MM.1S (cell line): Measurements from ENCODE around the gene ECPAS.
A peak's percentile ranks its signal among the peaks of the same experiment; 100 is the strongest.

Source experiments
- DNase-seq: peaks from one replicate; pipeline ENCODE4 v3.0.0-alpha.2; 2015
- H2AFZ ChIP-seq: fragments of 300-600 bp; sonication (generic); 2 replicates; pipeline ENCODE4 v1.6.0; 2016; ENCODE audit warnings: antibody characterized with exemption, low read length
- H3F3A ChIP-seq: fragments of 300-600 bp; sonication (generic); 2 replicates; pipeline ENCODE4 v1.6.1; 2016; ENCODE audit warnings: mild to moderate bottlenecking, antibody characterized with exemption, low read length, moderate library complexity, mixed read lengths; ENCODE audit not compliant: insufficient read depth
- H3K27ac ChIP-seq: fragments of 300-600 bp; sonication (generic); 2 replicates; pipeline ENCODE4 v1.5.1; 2016; ENCODE audit warnings: mild to moderate bottlenecking, low read length
- H3K27me3 ChIP-seq: fragments of 300-600 bp; sonication (generic); replicated peaks from 2 replicates; pipeline ENCODE4 v1.6.0; 2016; ENCODE audit warnings: low read length; ENCODE audit not compliant: insufficient read depth
- H3K36me3 ChIP-seq: fragments of 300-600 bp; sonication (generic); replicated peaks from 2 replicates; pipeline ENCODE4 v1.6.1; 2016; ENCODE audit warnings: mild to moderate bottlenecking, low read length, mixed read lengths; ENCODE audit not compliant: insufficient read depth
- H3K4me1 ChIP-seq: fragments of 300-600 bp; sonication (generic); 2 replicates; pipeline ENCODE4 v1.6.1; 2016; ENCODE audit warnings: low read length, mixed read lengths
- H3K4me2 ChIP-seq: fragments of 300-600 bp; sonication (generic); 2 replicates; pipeline ENCODE4 v1.6.0; 2016; ENCODE audit warnings: low read depth, low read length
- H3K4me3 ChIP-seq: fragments of 300-600 bp; sonication (generic); 2 replicates; pipeline ENCODE4 v1.5.1; 2016; ENCODE audit warnings: low read length, mixed read lengths
- H3K79me2 ChIP-seq: fragments of 300-600 bp; sonication (generic); 2 replicates; pipeline ENCODE4 v1.6.1; 2016; ENCODE audit warnings: mixed run types, low read length, mixed read lengths
- H3K9ac ChIP-seq: fragments of 300-600 bp; sonication (generic); 2 replicates; pipeline ENCODE4 v1.6.1; 2016; ENCODE audit warnings: low read length, mixed read lengths
- H3K9me2 ChIP-seq: fragments of 300-600 bp; sonication (generic); replicated peaks from 2 replicates; pipeline ENCODE4 v1.6.1; 2016; ENCODE audit warnings: mild to moderate bottlenecking, low read length, mixed read lengths; ENCODE audit not compliant: insufficient read depth
- H3K9me3 ChIP-seq: fragments of 300-600 bp; sonication (generic); replicated peaks from 2 replicates; pipeline ENCODE4 v1.6.1; 2016; ENCODE audit warnings: mild to moderate bottlenecking, low read length, mixed read lengths; ENCODE audit not compliant: insufficient read depth
- H4K20me1 ChIP-seq: fragments of 300-600 bp; sonication (generic); 2 replicates; pipeline ENCODE4 v1.6.1; 2016; ENCODE audit warnings: mild to moderate bottlenecking, low read length, moderate library complexity, mixed read lengths; ENCODE audit not compliant: insufficient read depth
- EZH2 ChIP-seq: fragments of 300-600 bp; sonication (generic); optimal IDR thresholded peaks from 2 replicates; pipeline ENCODE3; 2017; ENCODE audit warnings: low read depth, mild to moderate bottlenecking, antibody characterized with exemption, low read length, mixed read lengths
- EZH2phosphoT487 ChIP-seq: fragments of 300-600 bp; sonication (generic); IDR thresholded peaks from 2 replicates; pipeline ENCODE4 v1.6.1; 2018; ENCODE audit warnings: antibody characterized with exemption, low read length
- TF ChIP-seq, protein P1 (sequence below): fragments of 300-600 bp; sonication (generic); IDR thresholded peaks from 2 replicates; pipeline ENCODE4 v1.5.1; 2016; ENCODE audit warnings: antibody characterized with exemption, low read length, mixed read lengths

Gene ECPAS

DNA sequence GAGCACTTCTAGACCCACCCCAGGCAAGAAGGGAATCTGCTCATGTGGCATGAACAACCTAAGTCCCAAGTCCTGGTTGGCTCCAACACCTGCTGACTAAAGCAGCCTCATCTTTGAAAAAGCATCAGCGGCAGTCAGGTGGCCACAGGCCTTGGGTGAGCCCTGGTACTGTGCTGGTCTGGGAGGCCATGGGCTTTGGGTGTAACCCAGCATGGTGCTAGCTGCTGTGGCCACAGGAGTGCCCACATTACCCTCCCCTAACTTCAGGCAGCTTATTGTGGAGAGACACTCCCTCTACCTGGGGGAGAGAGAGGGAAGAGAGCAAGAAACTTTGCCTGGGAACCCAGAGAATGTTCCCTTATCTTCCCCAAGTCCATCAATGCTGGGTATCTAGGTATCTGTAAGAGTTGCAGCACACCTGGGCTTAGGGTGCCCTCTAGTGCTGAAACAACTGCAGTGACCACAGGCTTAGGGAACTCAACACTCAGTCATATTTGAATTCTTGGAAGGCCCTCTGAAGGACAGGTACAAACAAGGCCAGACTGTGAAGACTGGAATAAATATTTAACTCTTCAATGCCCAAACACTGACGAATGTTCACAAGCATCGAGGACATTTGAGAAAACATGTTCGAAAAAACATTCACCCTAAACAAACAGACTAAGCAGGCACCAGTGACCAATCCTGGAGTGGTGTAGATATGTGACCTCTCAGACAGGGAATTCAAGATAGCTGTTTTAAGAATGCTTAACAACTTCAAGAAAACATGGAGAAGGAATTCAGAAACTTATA is 84.2 kb downstream of the ECPAS start:
- H3K4me2 ChIP-seq: no peak overlapping the region
- H3K4me1 ChIP-seq: no peaks in the 10 kb centered on the region
- TF ChIP-seq EZH2phosphoT487 (no peak), EZH2 (no peak)
- TF ChIP-seq, protein P1, sequence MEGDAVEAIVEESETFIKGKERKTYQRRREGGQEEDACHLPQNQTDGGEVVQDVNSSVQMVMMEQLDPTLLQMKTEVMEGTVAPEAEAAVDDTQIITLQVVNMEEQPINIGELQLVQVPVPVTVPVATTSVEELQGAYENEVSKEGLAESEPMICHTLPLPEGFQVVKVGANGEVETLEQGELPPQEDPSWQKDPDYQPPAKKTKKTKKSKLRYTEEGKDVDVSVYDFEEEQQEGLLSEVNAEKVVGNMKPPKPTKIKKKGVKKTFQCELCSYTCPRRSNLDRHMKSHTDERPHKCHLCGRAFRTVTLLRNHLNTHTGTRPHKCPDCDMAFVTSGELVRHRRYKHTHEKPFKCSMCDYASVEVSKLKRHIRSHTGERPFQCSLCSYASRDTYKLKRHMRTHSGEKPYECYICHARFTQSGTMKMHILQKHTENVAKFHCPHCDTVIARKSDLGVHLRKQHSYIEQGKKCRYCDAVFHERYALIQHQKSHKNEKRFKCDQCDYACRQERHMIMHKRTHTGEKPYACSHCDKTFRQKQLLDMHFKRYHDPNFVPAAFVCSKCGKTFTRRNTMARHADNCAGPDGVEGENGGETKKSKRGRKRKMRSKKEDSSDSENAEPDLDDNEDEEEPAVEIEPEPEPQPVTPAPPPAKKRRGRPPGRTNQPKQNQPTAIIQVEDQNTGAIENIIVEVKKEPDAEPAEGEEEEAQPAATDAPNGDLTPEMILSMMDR: peak; percentile 90
- H3K27ac ChIP-seq: no peak overlapping the region
- peak; percentile 65 for DNase-seq
- no peaks in the 10 kb centered on the region for H3K9me3 ChIP-seq
- peaks cover 2% of the 10 kb centered on the region for H4K20me1 ChIP-seq
- no peak overlapping the region for H2AFZ ChIP-seq
- H3K9ac ChIP-seq: no peak overlapping the region
- no peaks in the 10 kb centered on the region for H3K27me3 ChIP-seq
- no peak overlapping the region for H3K4me3 ChIP-seq
- H3K36me3 ChIP-seq: peaks cover 4% of the 10 kb centered on the region; the same call in 1 of the 2 replicates
- peaks cover 47% of the 10 kb centered on the region for H3K79me2 ChIP-seq
- H3F3A ChIP-seq: 0 out of 2 replicates have a peak, but pooled peaks cover 4% of the 10 kb centered on the region
- no peaks in the 10 kb centered on the region for H3K9me2 ChIP-seq

DNA sequence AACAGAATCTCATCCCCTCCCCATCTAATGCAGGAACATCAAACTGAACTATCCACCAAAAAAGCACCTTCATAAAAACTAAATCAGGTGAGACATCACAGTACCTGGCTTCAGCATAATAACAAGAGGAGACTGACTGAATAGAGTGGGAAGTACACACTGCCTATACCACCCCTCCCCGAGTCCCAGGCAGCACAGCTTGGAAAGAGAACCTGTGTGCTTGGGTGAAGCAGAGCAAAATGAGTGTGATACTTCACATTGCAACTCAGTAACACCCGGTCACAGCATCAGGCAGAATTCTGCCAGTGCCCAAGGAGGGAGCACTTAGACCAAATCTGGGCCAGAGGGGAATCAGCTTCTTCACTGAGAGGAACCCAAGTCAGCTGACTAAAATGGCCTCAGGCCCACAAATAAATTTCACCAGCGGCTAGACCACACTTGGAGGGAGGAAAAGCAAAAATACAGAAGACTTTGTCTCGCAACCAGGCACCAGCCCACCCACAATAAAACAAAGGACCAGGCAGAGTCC is 84.9 kb downstream of the ECPAS start:
- Histone ChIP-seq H3F3A (0 out of 2 replicates have a peak, but pooled peaks cover 4% of the 10 kb centered on the region), H3K4me3 (no peak overlapping the region), H3K79me2 (peaks cover 41% of the 10 kb centered on the region), H3K9me2 (no peaks in the 10 kb centered on the region), H3K27me3 (no peaks in the 10 kb centered on the region), H3K9me3 (no peaks in the 10 kb centered on the region), H3K9ac (no peak overlapping the region), H4K20me1 (peaks cover 4% of the 10 kb centered on the region), H3K4me2 (no peak overlapping the region), H3K36me3 (peaks cover 4% of the 10 kb centered on the region; the same call in 1 of the 2 replicates), H3K27ac (no peak overlapping the region), H3K4me1 (no peaks in the 10 kb centered on the region), H2AFZ (no peak overlapping the region)
- DNase-seq: no peak
- no peak for TF ChIP-seq EZH2

DNA sequence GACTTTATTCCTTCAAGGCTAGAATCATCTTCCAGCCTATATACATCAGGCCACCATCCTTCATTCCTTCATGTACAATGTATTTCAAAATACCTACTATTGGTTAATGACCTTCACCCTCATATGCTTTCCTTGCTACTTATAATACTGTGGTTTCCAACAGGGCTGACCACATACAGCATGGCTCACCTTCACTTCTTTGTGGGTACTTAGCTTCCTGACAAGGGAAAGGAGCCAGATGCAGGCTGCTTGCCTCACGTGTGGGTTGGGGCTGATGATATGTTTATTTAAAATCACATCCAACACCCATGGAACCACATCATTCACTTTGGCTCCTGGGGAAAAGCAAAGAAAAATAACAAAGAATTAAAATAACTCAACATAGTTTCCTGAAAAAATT is 90.2 kb downstream of the ECPAS start:
- Histone ChIP-seq H3K9me2 (no peaks in the 10 kb centered on the region), H3F3A (no peaks in the 10 kb centered on the region)

More for the DNA sequence above, 90.2 kb downstream of the ECPAS start:
- no peak overlapping the region for H3K9ac ChIP-seq
- H3K4me3 ChIP-seq: no peak overlapping the region
- H3K4me2 ChIP-seq: no peak overlapping the region
- H3K4me1 ChIP-seq: no peaks in the 10 kb centered on the region
- H3K9me3 ChIP-seq: no peaks in the 10 kb centered on the region
- H4K20me1 ChIP-seq: peaks cover 4% of the 10 kb centered on the region; the same call in 1 of the 2 replicates
- no peak for TF ChIP-seq EZH2
- TF ChIP-seq, protein P1: no peak
- no peak for TF ChIP-seq EZH2phosphoT487
- no peak overlapping the region for H2AFZ ChIP-seq
- peaks cover 18% of the 10 kb centered on the region; the same call in 1 of the 2 replicates for H3K36me3 ChIP-seq
- no peaks in the 10 kb centered on the region for H3K27me3 ChIP-seq
- H3K27ac ChIP-seq: no peak overlapping the region
- DNase-seq: no peak
- H3K79me2 ChIP-seq: peaks cover 6% of the 10 kb centered on the region
